Skeletal muscle tissue (tissue), 4 donors: Measurements from ENCODE around the gene CCNY. TPM values are rescaled to one million over a fixed set of nuclear protein-coding genes. Genes with fewer than 3 reads are reported as not detected.
"Not testable (repeated sequence)": the region's sequence is repeated elsewhere in the genome, so short reads cannot be mapped to it uniquely, and the experiment has no call there.

Experiments
- H3K27ac ChIP-seq: one replicate; pipeline ENCODE4 v1.7.0; 2013; ENCODE audit warnings: mild to moderate bottlenecking, low read depth, low read length, inconsistent platforms
- H3K27me3 ChIP-seq, 3 donors: one replicate each; pipeline ENCODE4 v1.7.0; 2013; ENCODE audit warnings: low read length in 3 of 3; ENCODE audit not compliant: control insufficient read depth in 3 of 3, insufficient read depth in 3 of 3
- H3K36me3 ChIP-seq, 3 donors: one replicate each; pipeline ENCODE4 v1.7.0; 2013; ENCODE audit warnings: low read length in 3 of 3; ENCODE audit not compliant: control insufficient read depth in 3 of 3, insufficient read depth in 3 of 3
- H3K4me1 ChIP-seq, 3 donors: one replicate each; pipeline ENCODE4 v1.7.0; 2013; ENCODE audit warnings: low read length in 3 of 3, mild to moderate bottlenecking in 3 of 3; ENCODE audit not compliant: control insufficient read depth in 3 of 3, insufficient read depth in 3 of 3
- H3K4me3 ChIP-seq, 3 donors: one replicate each; pipeline ENCODE4 v1.7.0; 2013; ENCODE audit warnings: low read length in 3 of 3
- H3K9ac ChIP-seq, 3 donors: one replicate each; pipeline ENCODE4 v1.7.0; 2013; ENCODE audit warnings: low read length in 3 of 3, mild to moderate bottlenecking in 3 of 3, moderate library complexity in 2 of 3, low read depth in 1 of 3
- H3K9me3 ChIP-seq, 3 donors: one replicate each; pipeline ENCODE4 v1.7.0; 2013; ENCODE audit warnings: low read length in 3 of 3; ENCODE audit not compliant: control insufficient read depth in 3 of 3
- total RNA-seq: library from RNA; depleted of rRNA; stranded (reverse); fragments of >200 nt; gene quantifications from one replicate; pipeline ENCODE4 v1.2.3, GENCODE V29; 2014
- donor health status: Osteomylitis.

CCNY gene
- total RNA-seq, 1 donor from 2014 or later: 45.9 TPM

DNA sequence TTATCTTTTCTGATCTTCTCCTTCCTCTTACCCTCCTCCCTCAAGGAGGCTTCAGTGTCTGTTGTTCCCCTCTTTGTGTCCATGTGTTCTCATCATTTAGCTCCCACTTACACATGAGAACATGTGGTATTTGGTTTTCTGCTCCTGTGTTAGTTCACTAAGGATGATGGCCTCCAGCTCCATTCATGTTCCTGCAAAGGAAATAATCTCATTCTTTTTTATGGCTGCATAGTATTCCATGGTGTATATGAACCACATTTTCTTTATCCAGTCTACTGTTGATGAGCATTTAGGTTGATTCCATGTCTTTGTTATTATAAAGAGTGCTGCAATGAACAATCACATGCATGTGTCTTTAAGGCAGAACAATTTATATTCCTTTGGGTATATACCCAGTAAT lies 21.1 kb upstream of the CCNY start:
- H3K4me3 ChIP-seq, H3K9ac ChIP-seq, H3K4me1 ChIP-seq, H3K9me3 ChIP-seq, H3K27me3 ChIP-seq, H3K27ac ChIP-seq, H3K36me3 ChIP-seq: not testable (repeated sequence)

DNA sequence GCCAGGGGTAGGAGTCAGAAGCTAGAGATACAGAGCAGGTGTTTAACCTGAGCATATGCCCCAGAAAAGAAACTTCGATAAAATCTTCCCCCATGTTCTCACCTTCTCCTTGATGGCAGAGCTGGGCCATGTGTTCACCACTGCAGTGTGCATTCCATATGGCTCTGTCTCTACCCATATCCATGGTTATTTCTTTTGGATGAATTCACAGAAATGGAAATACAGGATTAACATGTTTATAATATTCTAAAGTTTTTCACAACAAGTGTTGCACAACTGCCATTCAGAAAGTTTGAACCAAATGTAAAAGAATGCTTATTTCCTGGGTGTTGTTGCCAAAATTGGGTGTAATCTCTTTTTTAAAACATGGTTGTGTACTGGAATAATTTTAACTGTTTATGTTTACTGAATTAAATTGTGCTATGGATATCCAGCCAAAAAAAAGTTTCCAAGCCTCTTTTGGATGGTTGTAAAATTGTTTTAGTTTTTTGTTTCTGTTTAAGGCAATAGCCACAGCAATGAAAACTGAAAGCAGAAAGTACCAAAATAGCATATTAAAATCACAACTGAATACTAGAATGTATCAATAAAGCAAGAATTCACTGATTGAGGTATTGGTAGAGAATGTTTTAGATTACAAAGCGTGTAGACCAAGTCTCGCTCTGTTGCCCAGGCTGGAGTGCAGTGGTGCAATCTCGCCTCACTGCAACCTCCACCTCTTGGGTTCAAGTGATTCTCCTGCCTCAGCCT lies 19.9 kb upstream of the CCNY start:
- H3K36me3 ChIP-seq: peaks cover 5 to 13% (median 9%) of the 10 kb centered on the region in 3 donors
- H3K27ac ChIP-seq: no peak overlapping the region
- no peaks in the 10 kb centered on the region for H3K9me3 ChIP-seq
- H3K4me1 ChIP-seq: no peaks in the 10 kb centered on the region
- H3K9ac ChIP-seq: no peak overlapping the region
- H3K4me3 ChIP-seq: no peak overlapping the region
- no peaks in the 10 kb centered on the region for H3K27me3 ChIP-seq

DNA sequence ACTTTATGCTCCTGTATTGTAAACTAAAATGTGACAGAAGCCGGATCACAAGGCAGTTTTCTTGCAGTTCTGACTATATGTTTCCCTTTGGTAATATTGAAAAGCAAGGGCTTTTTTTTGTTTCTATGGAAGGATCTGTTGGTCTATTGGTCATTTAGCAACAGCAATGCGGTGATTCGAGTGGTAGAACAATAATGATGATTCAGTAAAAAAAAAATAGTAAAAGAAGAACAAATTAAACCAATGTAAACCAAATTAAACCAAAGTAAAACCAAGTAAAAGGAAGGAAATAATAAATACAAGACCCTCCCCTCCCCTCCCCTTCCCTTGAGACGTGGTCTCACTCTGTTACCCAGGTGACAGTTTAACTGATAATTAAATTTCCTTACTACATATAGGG lies 17.8 kb upstream of the CCNY start:
- H3K27me3 ChIP-seq: no peaks in the 10 kb centered on the region
- H3K4me3 ChIP-seq: no peak overlapping the region
- H3K4me1 ChIP-seq: no peaks in the 10 kb centered on the region
- peaks cover 0 to 2% (median 0%) of the 10 kb centered on the region in 3 donors for H3K9me3 ChIP-seq
- no peak overlapping the region for H3K9ac ChIP-seq
- peaks cover 5 to 16% (median 12%) of the 10 kb centered on the region in 3 donors for H3K36me3 ChIP-seq
- no peak overlapping the region for H3K27ac ChIP-seq

- H3K4me3 ChIP-seq: no peak overlapping the region
- H3K9me3 ChIP-seq: peaks cover 0 to 2% (median 0%) of the 10 kb centered on the region in 3 donors
- no peaks in the 10 kb centered on the region for H3K4me1 ChIP-seq
- H3K36me3 ChIP-seq: peaks cover 5 to 16% (median 8%) of the 10 kb centered on the region in 3 donors
- no peaks in the 10 kb centered on the region for H3K27me3 ChIP-seq
- H3K9ac ChIP-seq: no peak overlapping the region
- no peak overlapping the region for H3K27ac ChIP-seq
Observed at GRCh38 chr10:35320341-35320740, 16.0 kb upstream of the CCNY start.

GRCh38 chr10:35322636-35323035 lies 13.7 kb upstream of the CCNY start:
- Histone ChIP-seq H3K9me3 (peaks cover 0 to 2% (median 0%) of the 10 kb centered on the region in 3 donors), H3K4me1 (peaks cover 0 to 2% (median 2%) of the 10 kb centered on the region in 3 donors), H3K27me3 (no peaks in the 10 kb centered on the region), H3K27ac (no peak overlapping the region), H3K36me3 (peaks cover 3 to 10% (median 3%) of the 10 kb centered on the region in 3 donors), H3K9ac (no peak overlapping the region), H3K4me3 (no peak overlapping the region)

GRCh38 chr10:35324196-35324595 lies 12.1 kb upstream of the CCNY start:
- H3K36me3 ChIP-seq: peaks cover 2 to 7% (median 3%) of the 10 kb centered on the region in 3 donors
- no peak overlapping the region for H3K9ac ChIP-seq
- H3K9me3 ChIP-seq: peaks cover 0 to 2% (median 0%) of the 10 kb centered on the region in 3 donors
- peaks cover 0 to 14% (median 10%) of the 10 kb centered on the region in 3 donors for H3K4me1 ChIP-seq
- no peak overlapping the region for H3K27ac ChIP-seq
- no peak overlapping the region for H3K4me3 ChIP-seq
- no peaks in the 10 kb centered on the region for H3K27me3 ChIP-seq

DNA sequence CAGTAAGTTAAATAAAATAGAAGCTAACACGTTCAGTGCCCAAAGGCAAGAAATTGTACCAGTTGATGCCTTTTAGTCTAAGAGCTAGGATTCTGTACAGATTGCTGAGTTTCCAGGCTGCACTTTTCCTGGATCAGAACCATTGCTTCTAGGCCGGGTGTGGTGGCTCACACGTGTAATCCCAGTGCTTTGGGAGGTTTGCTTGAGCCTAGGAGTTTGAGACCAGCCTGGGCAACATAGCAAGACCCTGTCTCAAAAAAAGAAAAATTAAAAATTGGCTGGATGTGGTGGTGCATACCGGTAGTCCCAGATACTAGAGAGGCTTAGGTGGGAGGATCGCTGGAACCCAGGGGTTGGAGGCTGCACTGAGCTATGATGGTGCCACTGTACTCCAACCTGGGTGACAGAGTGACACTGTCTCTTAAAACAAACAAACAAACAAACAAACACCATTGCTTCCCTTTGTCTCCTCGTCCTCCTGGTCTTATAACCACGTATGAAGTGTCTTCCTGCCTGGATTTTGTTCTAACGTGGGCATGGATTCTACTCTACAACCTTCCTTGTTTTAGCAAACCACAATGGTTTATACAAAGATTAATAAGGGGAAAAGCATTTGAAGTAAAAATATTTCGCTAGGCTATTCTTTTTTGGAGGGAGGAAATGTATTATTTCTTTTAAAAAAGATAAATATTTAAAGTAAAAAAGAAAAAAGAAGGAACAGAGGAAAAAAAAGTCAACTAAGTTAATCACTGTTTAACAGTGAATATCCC lies 9.7 kb upstream of the CCNY start:
- H3K9me3 ChIP-seq: peaks cover 0 to 2% (median 0%) of the 10 kb centered on the region in 3 donors
- H3K4me1 ChIP-seq: peaks cover 21 to 35% (median 30%) of the 10 kb centered on the region in 3 donors
- no peak overlapping the region for H3K4me3 ChIP-seq
- H3K27me3 ChIP-seq: no peaks in the 10 kb centered on the region
- H3K9ac ChIP-seq: no peak overlapping the region
- H3K36me3 ChIP-seq: peaks cover 0 to 3% (median 2%) of the 10 kb centered on the region in 3 donors
- H3K27ac ChIP-seq: no peak overlapping the region

- Histone ChIP-seq H3K27ac (no peak overlapping the region), H3K9ac (peak overlapping the region in 1 of 3 donors; percentile 5), H3K4me1 (peaks cover 29 to 43% (median 39%) of the 10 kb centered on the region in 3 donors), H3K9me3 (no peaks in the 10 kb centered on the region), H3K4me3 (no peak overlapping the region), H3K27me3 (no peaks in the 10 kb centered on the region), H3K36me3 (no peaks in the 10 kb centered on the region)
Observed at GRCh38 chr10:35327790-35328403, 8.4 kb upstream of the CCNY start.

GRCh38 chr10:35328404-35329037 lies 7.8 kb upstream of the CCNY start:
- peaks cover 32 to 49% (median 44%) of the 10 kb centered on the region in 3 donors for H3K4me1 ChIP-seq
- H3K9ac ChIP-seq: no peak overlapping the region
- H3K36me3 ChIP-seq: peaks cover 0 to 4% (median 0%) of the 10 kb centered on the region in 3 donors
- H3K27ac ChIP-seq: no peak overlapping the region
- no peaks in the 10 kb centered on the region for H3K9me3 ChIP-seq
- no peak overlapping the region for H3K4me3 ChIP-seq
- H3K27me3 ChIP-seq: no peaks in the 10 kb centered on the region
